Limb (tissue), 2 donors: ENCODE measurements around the gene PAIP2B.
"Not testable (repeated sequence)": the region's sequence is repeated elsewhere in the genome, so short reads cannot be mapped to it uniquely, and the experiment has no call there.

Source experiments
- DNase-seq, 2 donors: peaks; one replicate each; pipeline ENCODE4 v3.0.0-alpha.2; 2016; ENCODE audit errors: extremely low spot score in 2 of 2

The PAIP2B gene, protein sequence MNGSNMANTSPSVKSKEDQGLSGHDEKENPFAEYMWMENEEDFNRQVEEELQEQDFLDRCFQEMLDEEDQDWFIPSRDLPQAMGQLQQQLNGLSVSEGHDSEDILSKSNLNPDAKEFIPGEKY

DNA sequence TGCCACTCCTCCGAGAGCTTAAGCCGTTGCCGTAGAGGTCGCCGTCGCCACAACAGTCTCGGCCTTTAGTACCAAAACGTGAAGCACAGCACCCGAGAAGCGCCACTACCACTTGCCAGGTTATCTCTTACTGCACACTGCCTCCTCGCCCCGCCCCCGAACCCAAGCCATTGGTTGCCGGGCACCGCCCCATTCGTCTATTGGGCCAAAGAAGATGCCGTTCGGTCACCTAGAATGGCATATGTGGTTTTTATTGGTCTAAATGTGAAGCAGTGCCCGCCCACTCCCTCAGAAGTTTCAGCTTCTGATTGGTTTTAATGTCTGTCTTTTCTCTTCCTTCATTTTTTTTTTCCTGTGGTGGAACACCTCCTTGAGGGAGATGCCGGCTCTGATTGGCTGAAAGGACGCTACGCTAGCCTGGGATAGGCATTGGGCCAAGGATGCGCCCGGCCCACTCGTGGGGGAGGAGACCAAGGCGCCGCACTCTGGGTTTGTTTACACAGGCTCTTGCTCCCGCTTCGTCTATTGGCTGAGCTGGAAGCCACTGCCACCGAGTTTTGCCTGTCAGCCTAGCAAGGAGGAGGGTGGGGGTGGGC is at the start of gene PAIP2B:
Gene PAIP2B, minus strand, starts transcription at position 139 of the 596 bp plus-strand sequence. CDS start 24,514 bp downstream, outside the sequence.
- DNase-seq, result peak; percentile 98 to 100

DNA sequence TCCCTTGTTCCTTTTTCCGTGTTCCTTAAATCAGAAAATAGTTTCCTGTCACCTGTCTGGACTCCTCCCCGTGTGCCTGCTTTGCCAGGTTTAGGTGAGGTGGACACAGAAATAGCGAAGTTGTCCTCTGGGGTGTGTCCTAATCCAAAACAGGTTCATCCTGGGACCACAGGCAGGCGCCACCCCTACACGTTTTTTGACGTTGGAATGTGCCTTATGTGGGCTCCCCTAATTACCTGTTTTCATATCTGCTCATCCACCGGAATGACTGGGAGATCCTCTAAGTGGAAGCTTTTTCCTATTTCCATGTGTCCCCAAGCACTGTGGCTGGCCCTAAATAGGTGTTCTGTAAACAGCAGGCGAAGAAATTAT is 49.0 kb upstream of the PAIP2B start:
- DNase-seq, result no peak

DNA sequence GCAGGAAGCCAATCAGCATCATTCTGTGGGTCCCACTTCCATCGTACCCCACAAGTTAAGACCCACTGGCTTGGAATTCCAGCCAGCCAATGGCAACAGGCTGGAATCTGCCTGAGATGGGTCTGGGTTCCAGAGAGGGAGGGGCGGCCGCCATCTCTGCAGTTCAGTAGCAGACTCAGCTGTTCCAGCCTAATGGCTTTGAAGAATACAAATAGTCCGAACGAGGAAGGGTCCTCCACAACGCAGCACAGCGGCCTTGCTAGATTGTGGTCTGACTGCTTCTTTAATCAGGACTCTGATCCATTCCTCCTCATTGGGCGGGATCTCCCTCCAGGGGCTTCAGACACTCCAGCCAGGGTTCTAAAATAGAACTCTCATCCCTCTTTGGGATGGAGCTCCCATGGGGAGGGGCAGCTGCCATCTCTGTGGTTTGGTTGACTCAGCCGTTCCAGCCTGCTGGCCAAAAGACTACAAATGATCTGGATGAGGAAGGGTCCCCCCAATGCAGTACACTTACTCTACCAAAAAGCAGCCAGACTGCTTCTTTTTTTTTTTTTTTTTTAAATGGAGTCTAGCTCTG is 42.7 kb upstream of the PAIP2B start:
- no peak for DNase-seq

DNA sequence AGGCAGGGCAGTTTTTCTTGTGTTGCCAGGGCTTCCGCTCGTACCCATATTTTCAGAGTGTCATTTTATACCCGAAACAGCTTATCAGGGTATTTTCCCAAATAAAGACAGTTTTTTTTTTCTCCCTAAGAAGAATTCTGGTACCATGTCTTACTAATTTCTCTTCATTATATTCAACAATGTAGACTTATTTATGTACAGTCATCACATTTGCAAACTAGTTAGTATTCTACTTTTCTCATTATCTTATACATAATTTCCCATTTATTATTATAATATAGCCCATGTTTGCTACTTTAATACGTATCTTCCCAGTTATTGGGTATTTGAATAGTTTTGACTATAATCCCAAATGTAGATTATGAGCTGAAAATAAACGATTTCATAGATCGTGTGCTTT is 36.5 kb upstream of the PAIP2B start:
- no peak for DNase-seq

DNA sequence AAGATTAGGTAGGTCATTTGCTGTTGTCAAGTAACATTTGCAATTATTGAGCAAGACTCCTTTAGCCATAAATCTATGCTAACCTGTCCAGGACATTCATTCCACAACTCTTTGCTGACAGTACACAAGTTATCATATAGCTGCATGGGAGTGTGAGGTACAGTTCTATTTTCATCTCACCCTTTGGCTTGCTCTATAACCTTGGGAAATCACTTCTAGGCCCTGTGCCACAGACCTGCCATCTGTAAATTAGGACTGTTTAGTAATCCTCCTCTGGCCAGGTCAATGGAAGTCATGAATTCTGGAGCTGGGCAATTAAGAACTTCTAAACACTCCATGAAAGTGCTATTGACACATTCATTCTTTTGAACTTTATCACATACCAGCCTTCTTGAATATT is 34.6 kb upstream of the PAIP2B start:
- DNase-seq, result no peak

DNA sequence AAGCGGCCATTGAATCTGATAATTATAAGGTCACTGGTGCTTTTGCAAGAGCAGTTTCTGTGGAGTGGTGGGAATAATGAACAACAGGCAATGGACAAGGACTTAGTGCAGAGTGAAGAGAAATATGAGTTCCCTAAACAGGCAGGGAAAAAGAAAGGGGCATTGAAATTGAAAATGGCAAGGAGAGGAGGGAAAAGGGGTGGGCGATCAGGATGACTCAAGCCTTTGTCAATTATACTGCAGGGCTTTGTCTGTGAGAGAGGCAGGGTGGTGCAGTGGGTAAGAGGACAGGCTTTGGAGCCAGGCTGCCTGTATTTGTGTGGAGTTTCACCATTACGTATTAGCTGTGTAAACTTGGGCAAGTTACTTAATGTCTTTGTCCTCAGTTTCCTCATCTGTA is 29.5 kb upstream of the PAIP2B start:
- DNase-seq, result no peak

DNA sequence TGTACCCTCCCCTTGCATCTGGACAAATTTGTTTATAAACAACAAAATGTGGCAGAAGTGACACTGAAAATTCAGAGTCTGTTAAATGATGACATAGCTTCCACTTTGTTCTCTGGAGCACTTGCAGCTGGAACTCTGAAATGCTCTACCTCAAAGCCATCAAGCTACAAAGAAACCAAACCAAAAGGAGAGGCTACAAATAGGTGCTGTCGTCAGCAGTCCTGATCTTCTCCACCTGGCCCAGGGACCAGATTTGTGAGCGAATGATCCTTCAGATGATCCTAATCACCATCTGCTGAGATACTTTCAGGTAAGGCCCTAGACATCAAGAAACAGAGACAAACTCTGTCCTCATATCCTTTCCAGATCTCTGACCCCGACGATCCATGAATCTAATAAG is 27.9 kb upstream of the PAIP2B start:
- no peak for DNase-seq

DNA sequence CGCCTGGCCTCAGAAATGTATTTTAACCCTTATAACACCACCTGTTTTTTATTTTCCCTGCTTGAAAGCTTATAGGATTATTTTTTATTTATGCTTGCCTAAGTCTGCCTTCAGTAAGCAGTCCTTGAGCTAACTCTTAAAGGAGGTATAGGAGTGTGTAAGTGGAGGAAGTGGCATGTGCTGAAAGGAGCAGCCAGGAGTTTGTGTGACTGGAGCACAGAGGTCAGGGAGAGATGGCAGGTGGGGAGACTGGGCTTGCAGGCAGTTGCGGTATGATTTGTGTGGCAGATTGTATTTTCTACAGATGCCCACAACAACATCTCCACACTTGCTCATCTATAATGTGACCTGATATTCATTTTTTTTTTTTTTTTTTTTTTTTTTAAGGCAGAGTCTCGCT is 27.2 kb upstream of the PAIP2B start:
- DNase-seq, result no peak

DNA sequence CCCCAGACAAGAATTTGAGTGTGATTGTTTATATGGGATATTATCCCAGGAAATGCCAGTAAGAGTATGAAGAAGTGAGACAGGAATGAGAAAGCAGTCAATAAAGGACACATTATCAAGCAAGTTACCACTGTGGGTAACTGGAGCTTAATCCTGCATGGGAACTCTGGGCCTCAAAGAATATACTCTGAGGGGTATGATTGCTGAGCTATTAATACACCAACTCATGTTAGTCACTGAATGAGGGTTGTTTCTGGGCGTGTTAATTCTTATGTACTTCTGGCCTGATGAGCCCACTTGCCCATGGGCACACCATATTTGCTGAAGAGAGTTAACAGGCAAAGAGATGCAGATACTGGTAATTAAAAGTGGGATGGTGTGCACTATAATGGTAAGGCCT is 26.6 kb upstream of the PAIP2B start:
- no peak for DNase-seq

DNA sequence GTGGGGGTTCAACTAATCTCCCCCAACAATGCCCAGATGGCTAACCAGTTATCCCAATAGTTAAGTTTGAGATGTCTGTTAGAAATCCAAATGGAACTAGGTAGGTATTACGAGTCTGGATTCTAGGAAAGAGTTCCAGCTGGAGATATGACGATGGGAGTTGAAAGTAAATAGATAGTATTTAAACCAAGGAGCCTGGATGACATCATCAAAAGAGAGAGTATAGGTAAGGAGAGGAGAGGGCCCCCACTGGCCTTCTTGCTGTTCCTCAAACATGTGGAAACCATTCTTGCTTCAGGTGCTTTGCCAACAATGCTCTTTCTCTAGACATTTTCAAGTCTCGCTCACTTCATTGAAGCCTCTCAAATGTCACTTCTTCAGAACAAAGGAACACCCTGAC is 26.0 kb upstream of the PAIP2B start:
- DNase-seq, result no peak

DNA sequence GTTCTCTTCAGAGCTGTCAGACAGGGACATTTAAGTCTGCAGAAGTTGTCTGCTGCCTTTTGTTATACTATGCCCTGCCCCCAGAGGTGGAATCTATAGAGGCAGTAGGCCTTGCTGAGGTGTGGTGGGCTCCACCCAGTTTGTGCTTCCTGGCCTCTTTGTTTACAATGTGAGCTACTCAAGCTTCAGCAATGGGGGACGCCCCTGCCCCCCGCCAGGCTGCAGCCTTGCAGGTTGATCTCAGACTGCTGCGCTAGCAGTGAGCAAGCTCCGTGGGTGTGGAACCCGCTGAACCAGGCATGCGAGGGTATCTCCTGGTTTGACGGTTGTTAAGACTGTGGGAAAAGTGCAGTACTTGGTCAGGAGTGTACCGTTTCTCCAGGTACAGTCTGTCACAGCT is 24.0 kb upstream of the PAIP2B start:
- DNase-seq, result no peak

DNA sequence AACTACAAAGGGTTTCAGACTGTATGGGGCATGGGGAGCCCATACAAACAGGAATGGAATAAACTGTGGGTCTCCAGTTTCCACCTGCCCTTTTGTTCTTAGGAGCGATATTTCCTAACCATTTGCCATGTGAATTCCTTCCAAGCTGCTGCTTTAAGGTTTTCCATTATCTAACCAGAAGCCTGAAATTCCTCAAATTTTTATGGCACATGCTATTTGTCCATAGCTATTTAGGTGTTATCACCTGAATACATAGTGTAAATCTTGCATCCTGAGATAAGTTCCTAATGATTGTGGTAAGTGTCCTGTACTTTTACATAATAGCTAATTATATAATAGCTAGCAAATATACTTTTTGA is 17.4 kb upstream of the PAIP2B start:
- DNase-seq, result no peak

DNA sequence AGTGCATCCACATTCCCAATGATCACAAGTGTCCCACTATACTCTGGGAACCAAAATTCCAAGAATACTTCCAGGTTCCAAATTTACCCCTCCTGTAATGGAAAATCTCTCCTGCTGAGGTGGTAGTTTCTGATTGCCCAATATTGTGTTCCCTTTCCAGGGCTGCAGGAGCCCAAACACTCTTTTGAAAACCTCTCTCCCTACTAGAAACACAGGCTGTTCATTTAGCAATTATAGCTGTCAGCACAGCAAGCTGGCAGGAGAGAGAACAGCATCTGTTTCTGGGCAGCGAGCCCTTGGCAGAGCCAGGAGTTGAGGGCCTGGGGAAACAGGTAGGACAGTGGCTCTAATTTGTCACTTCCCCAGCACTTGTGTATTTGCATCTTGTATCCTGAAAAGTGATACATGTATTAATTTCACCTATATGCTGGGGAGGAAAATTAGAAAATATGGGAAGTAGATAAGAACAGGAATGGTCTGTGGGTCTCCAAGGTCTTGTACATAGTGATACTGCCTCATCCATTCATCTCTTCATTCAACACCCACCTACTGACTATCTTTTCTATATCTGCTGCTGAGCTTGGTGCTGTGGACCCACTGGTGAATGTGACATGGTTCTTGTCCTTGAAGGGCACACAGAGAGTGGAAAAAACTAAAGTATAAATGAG is 16.9 kb upstream of the PAIP2B start:
- no peak for DNase-seq

DNA sequence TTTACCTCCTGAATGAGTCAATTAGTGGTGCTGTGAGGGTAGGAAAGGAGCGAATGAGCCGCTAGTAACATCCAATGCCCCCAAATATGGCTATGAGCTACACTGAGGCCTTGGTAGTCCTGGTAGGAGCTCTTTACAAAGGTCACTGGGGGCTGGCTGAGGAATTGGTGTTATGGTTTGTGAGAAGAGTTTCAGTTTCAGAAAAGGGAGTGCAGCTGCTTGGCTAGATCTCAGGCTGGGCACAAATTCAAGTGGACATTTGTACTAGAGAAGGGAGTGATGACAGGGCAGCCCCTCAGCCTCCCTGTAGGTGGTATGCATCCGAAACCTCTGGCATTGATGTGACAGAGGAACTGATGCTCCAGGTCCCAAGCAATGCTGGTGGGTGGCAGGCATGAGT is 13.9 kb upstream of the PAIP2B start:
- no peak for DNase-seq

DNA sequence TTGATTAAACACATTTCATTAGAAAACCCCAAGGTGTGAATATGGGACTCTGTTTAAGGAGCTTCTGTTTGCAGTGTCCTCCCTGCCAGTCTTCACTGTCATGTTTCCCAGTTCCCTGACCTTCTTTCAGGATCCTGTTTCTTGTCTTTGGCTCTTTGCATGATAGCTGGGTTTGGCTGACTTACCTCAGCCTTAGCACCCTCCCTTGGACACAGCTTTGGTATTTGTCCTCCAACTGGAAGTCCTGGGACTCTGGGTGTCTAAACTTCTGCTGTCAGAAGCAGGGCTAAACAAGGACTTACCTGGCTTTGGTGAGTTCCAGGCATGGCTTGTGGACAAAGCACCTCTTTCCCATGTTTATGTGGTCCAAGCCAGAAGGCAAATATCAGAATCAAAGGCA is 11.2 kb upstream of the PAIP2B start:
- no peak for DNase-seq

DNA sequence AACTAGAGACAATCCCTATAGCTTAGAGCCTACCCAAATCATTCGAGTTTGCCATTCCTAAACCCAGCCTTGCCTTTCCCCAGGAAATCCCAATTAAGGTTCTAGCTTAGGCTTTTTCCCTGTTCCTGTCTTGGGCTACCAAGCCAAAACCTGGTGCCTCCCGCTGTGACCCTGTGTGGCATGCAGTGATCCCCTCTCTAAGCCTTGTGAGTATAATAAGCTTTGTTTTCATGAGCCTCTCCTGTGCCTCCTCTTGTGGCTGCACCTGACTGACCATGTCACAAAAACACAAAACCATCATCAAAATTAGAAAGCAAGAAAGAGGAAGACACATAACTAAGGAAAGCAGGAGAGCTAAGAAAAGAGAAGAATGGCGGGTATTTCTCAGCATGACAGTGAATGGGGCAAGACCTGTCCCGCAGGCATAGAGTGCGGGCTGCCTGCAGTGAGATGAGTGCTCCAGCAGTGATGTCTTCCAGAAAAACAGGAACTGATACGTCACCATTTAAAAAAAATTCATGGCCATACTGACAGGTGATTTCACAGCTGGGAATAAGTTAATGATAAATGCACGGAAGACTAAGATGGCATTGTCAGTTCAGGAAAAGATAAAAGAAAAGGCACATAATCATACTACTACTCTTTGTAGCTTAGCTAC is 9.2 kb upstream of the PAIP2B start:
- no peak for DNase-seq

DNA sequence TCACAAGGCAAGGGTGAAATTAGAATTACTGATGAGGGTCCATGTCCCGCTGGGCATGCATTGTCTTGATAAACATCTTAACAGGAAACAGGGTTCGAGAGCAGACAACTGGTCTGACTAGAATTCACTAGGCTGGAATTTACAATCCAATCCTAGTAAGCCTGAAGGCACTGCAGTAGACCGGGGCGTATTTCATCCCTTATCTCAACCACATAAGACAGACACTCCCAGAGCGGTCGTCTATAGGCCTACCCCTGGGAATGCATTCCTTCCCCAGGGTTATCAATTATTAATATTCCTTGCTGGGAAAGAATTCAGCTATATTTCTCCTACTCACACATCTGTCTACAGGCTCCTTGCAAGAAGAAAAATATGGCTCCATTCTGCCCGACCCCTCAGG is 6.2 kb upstream of the PAIP2B start:
- DNase-seq, result not testable (repeated sequence)

DNA sequence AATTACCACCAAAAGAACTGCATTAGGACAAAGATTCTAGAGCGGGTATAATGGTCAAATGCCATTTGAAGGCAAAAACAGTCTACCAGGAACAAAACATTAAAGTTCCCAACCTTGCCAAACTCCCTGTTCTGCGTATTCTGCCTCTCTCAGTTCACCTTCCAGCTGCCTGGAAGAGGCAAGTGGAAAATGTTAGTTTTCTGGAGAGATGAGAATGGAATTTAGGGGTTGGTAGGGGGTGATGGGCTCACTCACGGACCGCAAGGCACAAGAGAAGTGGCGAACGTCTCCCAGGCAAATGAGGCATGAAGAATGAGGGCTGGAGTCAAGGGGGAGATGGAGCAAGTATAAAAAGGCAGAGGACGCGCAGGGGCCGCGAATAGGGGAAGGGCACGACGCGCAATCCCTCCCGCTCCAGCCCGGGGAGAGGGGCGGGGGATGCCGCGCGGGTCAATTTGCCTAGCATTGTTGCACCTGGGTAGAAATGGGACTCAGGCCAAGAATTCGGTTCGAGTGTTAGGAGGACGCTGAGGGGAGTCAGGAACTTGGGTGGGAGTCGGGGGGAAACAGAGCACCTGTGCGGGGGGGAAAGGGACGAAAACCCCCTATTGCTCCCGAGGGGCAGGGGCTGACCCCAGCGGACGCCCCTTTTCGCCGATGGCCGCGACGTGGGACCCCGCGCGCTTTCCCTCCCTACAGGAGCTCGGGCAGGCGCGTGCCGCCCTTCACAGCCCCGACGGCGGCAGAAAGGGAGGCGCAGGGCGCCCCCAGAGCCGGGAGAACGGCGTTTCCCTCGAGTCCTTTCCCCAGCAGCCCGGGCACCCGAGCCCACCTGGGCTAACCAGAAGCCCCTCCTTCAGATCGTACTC is 573 bp downstream of the PAIP2B start:
- peak in 1 of 2 donors; percentile 66 for DNase-seq

DNA sequence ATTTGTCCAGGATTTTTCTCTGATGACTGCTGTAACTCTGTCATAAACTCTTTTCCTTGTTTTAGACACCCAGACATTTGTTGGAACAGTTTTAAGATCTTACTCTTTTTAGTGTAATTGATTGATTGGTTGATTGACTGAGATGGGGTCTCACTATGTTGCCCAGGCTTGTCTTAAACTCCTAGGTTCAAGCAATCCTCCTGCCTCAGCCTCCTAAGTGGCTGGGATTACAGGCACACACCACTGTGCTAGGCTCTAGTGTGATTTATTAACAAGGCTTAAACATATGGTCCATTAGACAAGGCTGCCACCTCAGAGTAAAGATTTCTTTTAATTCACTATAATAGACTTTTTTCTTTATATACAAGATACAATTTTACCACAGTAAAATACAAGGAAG is 2.0 kb downstream of the PAIP2B start:
- no peak for DNase-seq

DNA sequence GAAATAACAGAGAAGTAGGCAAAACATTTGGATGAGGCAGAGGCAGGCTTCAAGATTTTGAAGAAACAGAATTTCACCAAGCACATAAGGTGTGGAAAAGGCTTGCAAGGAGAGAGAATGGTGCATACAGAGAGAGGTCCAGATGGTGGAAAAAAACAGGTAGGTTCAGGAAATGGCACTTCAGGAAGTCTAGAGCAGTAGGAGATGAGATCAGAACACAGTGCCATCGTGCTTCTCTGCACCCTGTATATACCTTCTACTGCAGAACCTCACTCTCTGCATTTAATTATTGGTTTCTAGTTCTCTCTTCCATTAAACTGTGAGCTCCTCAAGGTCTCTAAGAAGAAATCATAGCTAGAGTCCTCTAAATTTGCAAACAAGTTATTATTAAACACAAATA is 2.4 kb downstream of the PAIP2B start:
- no peak for DNase-seq

DNA sequence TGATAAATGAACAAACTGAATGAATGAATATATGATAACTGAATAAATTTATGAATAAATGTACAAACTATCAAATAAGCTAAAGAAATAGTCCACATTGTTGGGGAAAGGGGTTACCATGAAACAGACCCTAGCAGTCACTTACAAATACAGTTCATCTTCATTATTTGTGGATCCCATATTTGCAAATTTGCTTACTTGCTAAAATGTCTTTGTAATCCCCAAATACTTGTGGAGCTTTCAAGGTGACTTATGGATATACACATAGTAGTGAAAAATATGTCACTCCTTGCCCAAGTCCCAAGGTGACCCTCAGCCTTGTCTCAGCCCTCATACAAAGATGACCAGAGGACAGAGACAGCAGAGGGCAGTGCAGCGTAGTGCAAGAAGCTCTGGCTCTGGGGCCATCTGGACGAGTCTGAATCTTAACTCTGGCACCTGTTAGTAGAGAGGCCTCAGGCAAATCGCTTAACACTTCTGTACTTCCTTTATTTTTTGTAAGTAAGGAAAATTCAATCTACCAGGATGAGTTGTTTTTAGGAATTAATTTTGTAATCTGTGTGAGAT is 3.1 kb downstream of the PAIP2B start:
- peak; percentile 40 to 45 for DNase-seq
